GM21526 (cell line): ENCODE results near the gene GAGE12G.
"Not testable (repeated sequence)": the region's sequence is repeated elsewhere in the genome, so short reads cannot be mapped to it uniquely, and the experiment has no call there.

Experiments
- ATAC-seq: cut with Tn5 transposase; IDR thresholded peaks from one replicate; pipeline ENCODE4 v1.9.1; 2021; ENCODE audit warnings: moderate library complexity; ENCODE audit not compliant: unreplicated experiment, low FRiP score

GAGE12G gene

GRCh38 chrX:49570100-49570499, at the start of gene GAGE12G:
Gene GAGE12G, plus strand, starts transcription at chrX:49570400. Its CDS starts 1,155 bp downstream, at chrX:49571555.
- ATAC-seq = not testable (repeated sequence)

- ATAC-seq = not testable (repeated sequence)
Measured at GRCh38 chrX:49531877-49532276, 38.3 kb upstream of the GAGE12G start, which contains the start of gene GAGE12C. Gene GAGE12C, plus strand, starts transcription at chrX:49532177. Its CDS starts 1,155 bp downstream, at chrX:49533332.

GRCh38 chrX:49541433-49541832, 28.8 kb upstream of the GAGE12G start, which contains the start of gene GAGE12D:
Gene GAGE12D, plus strand, starts transcription at chrX:49541733. Its CDS starts 1,155 bp downstream, at chrX:49542888.
- ATAC-seq = not testable (repeated sequence)

- not testable (repeated sequence) for ATAC-seq
Measured at GRCh38 chrX:49550989-49551388, 19.2 kb upstream of the GAGE12G start, which contains the start of gene GAGE12E. Gene GAGE12E, plus strand, starts transcription at chrX:49551289. Its CDS starts 1,155 bp downstream, at chrX:49552444.

- not testable (repeated sequence) for ATAC-seq
Measured at GRCh38 chrX:49560542-49560941, 9.7 kb upstream of the GAGE12G start, which contains the start of gene GAGE12F. Gene GAGE12F, plus strand, starts transcription at chrX:49560842. Its CDS starts 1,155 bp downstream, at chrX:49561997.

GRCh38 chrX:49568728-49569127, 1.5 kb upstream of the GAGE12G start:
- not testable (repeated sequence) for ATAC-seq

GRCh38 chrX:49569152-49569551, 1.0 kb upstream of the GAGE12G start:
- ATAC-seq = not testable (repeated sequence)

- not testable (repeated sequence) for ATAC-seq
Measured at GRCh38 chrX:49579649-49580048, 9.4 kb downstream of the GAGE12G start, which contains the start of gene GAGE12H. Gene GAGE12H, plus strand, starts transcription at chrX:49579949. Its CDS starts 1,155 bp downstream, at chrX:49581104.

- ATAC-seq = not testable (repeated sequence)
Measured at GRCh38 chrX:49589196-49589595, 19.0 kb downstream of the GAGE12G start, which contains the start of gene GAGE2A. Gene GAGE2A, plus strand, starts transcription at chrX:49589496. Its CDS starts 1,155 bp downstream, at chrX:49590651.

GRCh38 chrX:49589769-49590478, 19.7 kb downstream of the GAGE12G start:
- ATAC-seq = not testable (repeated sequence)

- not testable (repeated sequence) for ATAC-seq
Measured at GRCh38 chrX:49590488-49590887, 20.3 kb downstream of the GAGE12G start.

- not testable (repeated sequence) for ATAC-seq
Measured at GRCh38 chrX:49598720-49599119, 28.5 kb downstream of the GAGE12G start, which contains the start of gene GAGE1. Gene GAGE1, plus strand, starts transcription at chrX:49599020. Its CDS starts 1,155 bp downstream, at chrX:49600175.

GRCh38 chrX:49610718-49611310, 40.6 kb downstream of the GAGE12G start:
- no peak for ATAC-seq

GRCh38 chrX:49618574-49618973, 48.4 kb downstream of the GAGE12G start:
- no peak for ATAC-seq
